HS-27A (cell line): Measurements from ENCODE around the gene SDCCAG8.
A peak's percentile ranks its signal among the peaks of the same experiment; 100 is the strongest.

Experiments used
- DNase-seq: peaks from one replicate; pipeline ENCODE4 v3.0.0-alpha.2; 2012; ENCODE audit warnings: low read depth, missing footprints

SDCCAG8 gene

DNA sequence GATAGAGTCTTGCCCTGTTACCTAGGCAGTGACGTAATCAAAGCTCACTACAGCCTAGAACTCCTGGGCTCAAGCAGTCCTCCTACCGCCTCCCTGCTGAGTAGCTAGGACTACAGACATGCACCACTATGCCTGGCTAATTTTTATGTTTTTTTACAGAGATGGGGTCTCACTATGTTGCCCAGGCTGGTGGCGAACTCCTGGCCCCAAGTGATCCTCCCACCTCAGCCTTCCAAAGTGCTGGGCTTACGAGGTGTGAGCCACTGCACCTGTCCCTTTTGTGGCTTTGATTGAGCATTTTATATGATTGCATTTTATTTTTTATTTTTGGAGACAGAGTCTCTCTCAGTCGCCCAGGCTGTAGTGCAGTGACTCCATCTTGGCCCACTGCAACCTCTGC, 25.8 kb downstream of the SDCCAG8 start:
- DNase-seq: no peak

DNA sequence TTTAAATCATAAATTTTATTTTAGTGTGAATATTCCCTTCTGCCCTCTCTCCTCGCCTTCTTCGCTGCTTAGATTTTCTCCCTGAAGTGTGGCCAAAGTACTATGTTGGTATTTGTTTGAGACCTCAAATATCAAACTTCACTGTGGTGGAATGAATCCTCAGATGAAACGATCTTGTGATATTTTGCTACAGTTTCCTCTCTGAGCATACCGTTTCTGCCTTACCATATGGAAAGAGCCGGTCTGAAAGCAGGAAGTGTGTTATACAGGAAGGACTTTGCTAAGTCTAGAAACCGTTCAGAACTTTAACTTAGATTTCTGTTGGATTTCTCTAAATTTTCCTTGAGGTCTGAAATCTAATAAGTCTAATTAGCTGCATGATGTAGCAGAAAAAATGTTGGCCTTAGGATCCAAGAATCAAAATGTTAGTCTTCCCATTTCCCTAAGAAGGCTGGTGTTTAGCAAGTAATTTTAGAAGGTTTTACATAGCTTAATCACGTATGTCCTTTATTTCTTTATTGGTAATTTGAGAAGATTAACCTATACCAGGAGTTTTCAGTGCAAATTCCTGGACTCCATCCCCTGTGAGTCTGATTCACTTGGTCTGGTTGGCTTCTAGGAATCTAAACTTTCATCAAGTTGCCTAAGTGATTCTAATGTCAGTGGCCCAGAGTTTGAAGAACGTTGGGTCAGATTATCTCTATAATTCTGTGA, 30.7 kb downstream of the SDCCAG8 start:
- no peak for DNase-seq

DNA sequence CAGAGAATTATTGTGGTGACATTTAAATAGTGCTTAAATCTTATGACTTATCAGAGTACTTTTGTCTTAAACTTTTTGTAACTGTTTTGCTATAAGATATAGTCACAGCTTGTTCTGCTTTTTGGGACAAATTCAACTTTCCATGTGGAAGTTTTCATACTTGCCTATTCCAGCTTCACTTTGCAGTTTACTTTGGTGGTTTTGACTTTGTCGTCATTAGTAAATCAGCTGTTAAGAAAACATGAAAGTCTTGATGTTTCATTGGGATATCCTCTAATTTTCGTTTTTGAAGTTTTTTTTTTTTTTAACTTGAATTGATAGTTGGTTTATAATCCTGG, 31.3 kb downstream of the SDCCAG8 start:
- no peak for DNase-seq

DNA sequence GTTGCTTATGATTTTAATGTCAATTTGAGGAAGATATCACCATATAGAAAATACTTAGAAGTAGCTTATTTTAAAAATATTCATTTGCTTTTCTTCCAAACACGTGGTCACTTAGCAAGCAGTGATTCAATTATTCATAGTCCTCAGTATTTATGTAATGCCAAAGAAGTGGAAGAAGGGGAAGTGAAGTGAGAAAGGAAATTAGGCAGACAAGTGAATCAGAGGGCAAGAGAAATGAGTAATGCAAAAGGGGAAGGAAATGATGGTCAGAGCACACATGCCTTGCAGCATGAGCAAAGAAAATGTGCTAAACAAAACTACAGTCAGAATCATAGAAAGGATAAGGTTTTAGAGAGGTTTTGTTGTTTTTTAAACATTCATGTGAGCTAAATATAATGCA, 31.8 kb downstream of the SDCCAG8 start:
- DNase-seq: no peak

DNA sequence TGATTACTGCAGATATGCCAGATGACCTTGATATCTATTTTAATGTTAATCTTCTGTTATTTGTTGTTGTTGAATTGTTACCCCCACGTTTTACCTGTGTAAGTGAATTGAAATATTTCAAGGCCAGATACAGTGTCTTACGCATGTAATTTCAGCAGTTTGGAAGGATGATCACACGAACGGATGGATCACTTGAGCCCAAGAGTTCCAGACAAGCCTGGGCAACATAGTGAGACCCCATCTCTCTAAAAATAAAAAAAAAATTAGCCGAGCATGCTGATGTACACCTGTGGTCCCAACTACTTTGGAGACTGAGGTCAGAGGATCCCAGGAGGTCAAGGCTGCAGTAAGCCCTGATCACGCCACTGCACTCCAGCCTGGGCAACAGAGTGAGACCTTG, 32.2 kb downstream of the SDCCAG8 start:
- DNase-seq: no peak

DNA sequence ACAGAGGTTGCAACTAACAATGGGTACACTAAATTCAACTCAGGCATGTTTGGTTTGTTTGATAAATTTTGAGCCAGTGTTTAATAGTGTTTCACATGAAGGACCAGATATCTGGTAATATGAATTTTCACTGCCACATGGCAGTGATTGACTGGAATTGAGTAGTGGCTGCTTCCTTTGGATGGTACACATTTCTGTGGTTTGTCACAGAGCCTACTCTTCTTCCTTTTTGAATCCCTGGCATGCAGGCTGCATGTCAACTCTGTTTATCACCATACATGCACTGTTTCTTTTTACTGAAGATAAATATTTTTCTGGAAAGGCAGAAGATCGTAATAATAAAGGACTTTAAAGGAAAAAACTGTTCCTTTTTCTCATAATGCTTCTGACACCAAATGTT, 35.5 kb downstream of the SDCCAG8 start:
- no peak for DNase-seq

DNA sequence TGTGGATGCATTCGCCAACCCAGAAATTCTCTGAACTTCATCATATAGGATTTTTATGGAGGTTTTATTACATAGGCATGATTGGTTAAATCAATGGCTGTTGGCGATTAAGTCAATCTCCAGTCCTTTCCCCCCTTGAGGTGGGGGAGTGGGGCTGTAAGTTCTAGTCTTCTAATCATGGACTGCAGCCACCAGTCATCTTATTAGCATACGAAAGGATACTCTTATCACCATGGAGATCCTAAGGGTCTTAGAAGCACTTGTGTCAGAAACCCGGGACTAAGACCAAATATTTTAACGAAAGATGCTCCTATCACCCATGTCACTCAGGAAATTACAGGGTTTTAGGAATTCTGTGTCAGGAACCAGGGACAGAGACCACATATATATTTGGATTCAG, 36.3 kb downstream of the SDCCAG8 start:
- no peak for DNase-seq

DNA sequence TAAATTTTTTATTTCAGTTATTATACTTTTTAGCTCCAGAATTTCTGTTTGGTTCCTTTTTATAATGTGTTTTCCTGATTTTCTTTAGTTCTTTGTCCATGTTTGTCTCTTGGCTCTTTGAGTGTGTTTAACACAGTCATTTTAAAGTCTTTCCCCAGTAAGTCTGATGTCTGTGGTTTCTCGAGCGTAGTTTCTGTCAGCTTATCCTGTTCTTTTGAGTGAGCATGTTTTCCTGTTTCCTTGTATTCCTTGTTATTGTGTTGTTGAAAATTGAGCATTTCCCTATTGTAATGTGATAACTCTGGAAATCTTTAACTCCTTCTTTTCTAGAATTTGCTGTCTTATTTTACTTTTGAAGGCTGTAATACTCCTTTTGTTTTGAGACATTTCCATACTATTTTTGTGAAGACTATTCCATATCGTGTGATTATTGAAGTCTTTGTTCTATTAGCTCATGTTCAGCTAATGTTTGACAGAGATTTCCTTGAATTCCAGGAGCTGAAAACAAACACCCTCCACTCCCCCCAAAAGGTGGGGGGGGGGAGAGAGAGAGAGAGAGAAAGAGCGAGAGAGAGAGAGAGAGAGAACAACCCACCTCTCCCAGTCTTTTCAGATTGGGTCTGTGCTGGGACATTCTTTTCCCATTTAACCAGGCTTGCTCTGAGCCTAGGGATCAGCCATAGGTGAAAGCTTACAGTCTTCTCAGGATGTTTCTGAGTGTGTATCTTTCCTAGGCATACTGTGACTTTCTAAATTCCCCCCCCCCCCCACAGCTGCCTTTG, 38.3 kb downstream of the SDCCAG8 start:
- no peak for DNase-seq

DNA sequence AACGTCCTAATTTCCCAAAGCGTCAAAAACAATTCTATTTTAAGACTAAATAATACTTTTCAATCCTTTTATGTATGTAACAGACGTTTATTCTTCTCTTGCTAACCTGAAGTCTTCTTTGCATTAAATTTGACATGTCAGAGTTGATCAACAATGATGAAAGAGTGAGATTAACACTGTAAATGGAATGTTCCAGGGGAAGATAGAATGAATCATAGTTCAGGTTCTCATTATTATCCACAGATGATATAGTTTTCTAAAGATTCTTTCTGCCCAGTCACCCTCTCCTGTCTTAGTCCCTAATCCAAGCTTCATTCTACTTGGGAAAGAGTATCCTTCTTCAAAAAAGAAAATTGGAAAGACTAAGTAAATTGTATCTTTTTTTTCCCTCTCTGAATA, 38.9 kb downstream of the SDCCAG8 start:
- no peak for DNase-seq

DNA sequence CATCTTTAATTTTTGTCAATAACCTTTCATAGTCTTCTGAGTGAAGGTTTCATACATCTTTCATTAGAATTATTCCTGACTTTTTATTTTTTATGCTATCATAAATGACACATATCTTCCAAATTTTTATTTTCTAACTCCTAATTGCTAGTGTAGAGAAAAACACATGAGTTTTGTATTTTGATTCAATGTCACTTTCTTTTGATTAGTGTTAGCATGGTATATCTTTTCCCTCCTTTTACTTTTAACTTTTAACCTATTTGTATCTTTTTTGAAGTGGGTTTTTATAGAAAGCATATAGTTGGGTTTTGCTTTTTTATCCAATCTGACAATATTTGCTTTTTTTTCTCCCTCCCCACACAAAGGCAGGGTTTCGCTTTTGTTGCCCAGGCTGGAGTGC, 43.2 kb downstream of the SDCCAG8 start:
- DNase-seq: no peak

DNA sequence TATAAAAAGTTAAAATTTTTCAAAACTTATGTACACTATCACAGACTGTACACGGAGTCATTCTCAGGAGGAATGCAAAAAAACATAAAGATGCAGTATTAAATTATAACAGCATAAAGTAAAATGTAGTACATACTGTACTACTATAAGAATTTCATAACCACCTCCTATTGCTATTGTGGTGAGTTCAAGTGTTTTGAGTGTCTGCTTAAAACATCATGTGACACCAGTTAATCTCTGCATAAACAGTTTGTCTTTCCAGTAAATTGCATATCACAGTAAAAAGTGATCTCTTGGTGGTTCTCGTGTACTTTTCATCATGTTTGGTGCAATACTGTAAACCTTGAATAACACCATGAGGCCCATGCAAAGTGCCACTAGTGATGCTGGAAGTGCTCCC, 45.2 kb downstream of the SDCCAG8 start:
- DNase-seq: no peak

DNA sequence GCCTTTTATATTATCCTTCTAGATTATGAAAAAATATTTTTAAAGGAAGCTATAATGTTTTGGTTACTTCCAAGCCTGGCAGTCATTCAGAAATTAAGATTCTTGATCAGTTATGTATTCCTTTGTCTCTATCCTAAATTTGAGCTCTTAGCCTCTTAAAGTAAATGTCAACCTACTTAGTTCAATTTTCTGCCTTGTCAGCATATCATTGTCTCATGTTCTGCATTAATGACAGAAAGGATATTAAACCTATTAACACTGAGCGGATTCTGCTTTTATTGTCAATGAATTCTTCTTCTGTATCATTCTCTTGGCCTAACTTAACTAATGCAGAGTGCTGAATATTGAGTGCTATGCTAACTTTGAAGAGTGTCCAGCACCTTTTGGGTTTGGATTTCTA, 56.0 kb downstream of the SDCCAG8 start:
- DNase-seq: no peak

DNA sequence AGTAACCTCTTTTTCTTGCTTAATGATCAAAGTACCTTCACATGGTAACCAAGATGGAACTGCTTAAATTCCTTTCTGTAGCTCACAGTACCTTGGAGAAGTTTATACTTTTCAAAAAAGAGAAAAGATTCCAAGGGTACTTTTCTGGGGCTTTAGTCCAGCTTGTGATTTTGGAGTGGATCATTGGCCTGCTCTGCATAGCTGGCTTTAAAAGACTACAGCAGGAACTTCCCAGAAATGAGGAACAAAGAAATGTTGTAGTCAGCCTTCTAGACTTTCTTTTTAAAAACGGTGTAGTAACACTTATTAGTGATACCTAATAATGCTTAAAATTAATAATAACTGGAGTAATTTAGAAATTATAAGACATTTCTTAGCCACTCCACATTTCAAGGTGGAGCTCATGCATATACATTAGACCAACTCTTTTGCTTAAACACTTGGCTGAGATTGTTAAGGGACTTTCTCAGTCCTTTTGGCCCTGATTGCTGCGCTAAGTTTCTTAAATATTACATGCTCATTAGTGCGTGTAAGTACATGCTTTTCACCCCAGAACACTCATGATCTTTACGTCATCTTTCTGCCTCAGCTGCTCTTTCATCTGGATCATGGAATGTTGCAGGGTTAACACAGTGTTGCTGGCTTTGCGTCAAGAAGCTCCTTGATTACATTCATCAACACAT, 57.3 kb downstream of the SDCCAG8 start:
- DNase-seq: no peak

DNA sequence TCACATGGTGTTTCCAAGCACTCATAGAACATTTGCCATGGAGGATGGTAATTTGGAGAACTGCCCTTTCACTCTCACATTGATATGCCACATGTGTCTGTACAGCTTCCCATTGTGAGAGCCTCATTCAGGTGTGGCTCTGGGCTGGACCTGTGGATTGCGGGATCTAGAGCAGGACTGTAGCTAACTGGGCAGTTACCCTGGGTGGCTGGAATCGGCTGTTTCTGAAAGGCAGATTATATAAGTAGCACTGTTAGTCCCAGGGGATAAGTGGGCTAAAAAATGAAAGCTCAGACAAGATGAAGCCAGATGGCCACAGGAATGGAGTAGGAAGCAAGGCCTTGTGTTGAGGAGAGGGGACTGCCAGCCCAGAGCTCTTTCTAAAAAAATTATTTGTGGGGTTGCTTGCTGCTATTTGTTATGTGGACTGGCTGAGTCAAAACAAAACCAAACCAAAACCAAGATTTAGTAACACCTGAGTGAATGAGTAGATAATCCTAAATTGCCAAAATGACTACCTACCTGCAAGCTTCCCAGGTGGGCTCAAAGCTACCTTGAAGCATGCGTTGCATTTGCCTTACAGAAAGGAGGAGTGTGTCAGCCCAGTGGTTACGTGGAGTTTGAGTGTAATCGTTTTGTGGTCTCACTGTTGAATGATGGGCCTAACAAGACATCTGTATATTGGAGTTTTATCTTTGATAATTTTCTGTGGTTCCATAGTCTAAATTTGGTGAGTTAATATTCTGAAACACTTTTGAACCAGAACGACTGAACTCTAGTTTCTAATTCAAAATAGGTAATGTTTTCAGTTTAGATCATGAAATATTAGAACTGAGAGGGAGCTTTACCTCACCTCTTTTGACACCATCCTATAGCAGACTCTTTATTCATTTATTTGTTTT, 58.0 kb downstream of the SDCCAG8 start:
- no peak for DNase-seq

DNA sequence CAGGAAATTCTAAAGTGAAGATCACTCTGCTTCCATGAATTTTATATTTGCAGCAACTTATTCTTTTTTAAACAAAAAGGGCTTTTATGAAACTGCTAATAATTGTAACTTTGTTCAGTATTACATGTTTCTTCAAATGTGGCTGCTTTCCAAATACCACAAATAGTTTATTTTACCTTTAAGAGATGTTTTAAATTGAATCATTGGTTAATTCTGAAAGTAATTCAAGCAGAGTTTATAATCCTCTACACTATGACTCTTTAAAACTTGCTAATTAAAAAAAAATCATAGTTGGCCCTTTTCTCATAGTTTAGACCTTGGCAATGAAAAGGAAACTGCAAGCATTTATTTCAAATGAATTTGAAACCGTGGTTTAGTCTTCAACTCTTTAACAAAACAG, 59.6 kb downstream of the SDCCAG8 start:
- no peak for DNase-seq

DNA sequence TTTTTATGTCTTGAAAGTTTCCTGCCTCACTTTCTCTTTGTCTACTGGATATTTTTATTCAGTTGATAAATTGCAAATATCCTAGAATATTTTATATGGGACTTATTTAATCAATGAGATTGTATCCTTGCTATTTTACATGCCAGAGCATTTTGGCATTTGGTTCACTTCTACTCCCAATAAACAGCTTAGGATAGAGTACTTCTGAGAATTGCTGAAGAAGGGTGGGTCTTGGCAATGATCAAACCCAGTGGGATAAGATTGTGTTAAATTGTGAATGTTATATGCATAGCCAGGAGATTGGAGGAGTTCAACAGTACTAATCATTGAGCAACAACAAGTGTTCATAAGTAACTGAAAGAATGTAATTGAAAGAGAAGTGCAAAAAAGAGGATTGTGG, 60.1 kb downstream of the SDCCAG8 start:
- no peak for DNase-seq

DNA sequence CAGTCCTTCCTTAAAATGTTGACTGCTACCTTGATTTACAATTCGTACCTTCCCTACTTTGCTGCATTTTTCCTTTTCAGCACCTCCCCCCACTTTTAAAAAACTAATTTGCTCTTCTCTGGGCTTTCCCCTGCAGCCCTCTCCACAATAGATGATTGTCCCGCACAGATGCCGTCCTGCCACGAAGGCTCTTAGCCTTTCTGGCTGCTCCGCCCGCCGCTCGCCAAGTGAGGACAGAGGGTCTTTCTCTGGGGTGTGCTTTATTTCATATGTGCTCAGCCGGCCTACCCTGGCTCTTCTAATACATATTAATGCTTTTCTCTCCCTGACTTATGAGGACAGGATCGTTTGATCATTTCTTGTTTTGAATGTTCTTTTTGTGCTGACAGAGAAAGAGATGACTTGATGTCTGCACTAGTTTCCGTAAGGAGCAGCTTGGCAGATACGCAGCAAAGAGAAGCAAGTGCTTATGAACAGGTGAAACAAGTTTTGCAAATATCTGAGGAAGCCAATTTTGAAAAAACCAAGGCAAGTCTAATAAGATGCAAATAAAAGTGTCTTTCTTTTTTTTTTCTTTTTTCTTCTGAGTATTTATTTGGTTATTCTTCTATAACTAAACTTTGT, 60.6 kb downstream of the SDCCAG8 start:
- DNase-seq: no peak

DNA sequence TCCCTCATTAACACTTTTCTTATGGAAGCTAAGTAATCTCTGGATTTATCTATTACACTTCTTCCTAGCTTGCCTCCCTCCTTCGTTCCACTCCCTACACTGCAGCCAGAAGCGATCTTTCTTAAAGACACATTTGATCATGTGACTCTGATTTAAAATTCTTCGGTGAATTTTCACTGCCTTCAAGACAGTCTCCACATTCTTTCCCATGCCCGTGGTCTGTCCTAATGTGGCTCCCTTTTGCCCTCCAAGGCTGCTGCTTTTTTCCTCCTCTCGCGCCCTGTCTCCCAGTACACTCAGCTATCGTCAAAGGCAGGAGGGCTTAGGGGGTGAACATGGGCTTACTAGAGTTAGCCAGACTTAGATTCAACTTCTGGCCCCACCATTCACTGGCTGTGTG, 64.4 kb downstream of the SDCCAG8 start:
- DNase-seq: no peak

DNA sequence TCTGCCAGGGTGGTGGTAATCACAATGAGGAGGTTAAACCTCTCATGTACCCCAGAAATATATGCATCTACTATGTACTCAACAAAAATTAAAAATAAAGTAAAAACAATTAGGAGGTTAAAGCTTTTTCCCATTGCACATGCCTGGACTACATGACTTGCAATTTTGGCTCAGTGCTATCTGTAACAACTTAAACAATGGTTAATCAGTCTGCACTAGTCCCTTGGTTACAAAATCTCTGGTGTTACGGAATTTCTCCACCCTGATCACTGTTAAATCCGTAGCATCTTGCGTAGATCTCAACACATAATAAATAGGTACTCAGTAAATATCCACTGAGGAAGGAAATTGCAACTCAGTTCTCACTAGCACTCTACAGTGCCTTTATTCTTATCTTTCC, 66.5 kb downstream of the SDCCAG8 start:
- no peak for DNase-seq

DNA sequence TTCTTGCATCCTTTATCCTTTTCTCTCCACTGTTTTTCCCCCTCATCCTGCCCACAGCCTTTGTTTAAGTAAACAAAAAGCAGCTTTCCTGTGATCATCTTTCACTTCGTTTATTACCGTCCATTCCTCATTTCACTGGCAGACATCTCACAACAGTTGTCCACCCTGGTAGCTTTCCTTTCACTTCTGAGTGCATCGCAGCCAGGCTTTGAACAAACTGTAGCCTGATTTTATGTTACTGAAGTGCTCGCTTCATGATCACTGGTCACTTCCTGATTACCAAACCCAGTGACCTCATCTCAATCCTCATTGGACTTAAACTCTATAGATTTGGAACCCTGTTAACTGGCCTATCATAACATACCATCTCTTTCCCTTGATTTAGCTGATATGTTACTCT, 67.7 kb downstream of the SDCCAG8 start:
- DNase-seq: no peak

DNA sequence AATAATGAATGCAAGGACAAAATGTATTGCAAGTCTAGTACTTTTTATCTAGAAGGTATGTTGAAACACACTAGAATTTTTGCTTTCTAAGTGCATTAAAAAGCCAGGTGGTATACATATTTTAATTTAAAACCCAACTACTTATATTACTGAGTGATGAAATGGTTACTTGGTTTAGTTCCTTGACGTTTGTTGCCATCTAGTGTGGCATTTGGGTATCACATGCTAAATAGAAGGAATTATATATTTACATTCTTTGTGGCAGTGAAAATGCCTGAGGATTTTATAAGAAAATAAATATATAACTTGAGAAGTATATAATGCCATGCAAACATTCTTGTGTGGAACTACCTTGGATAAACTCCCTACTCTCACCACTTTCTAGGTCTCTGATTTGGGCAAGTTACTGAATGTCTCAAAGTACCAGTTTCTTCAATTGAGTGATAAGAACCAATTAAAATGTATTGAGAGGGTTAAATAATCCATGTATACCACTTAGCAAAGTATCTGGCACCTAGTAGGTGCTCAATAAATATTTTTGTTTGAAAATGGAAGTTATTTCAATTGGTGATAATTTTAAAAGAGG, 69.6 kb downstream of the SDCCAG8 start:
- DNase-seq: peak; percentile 39

DNA sequence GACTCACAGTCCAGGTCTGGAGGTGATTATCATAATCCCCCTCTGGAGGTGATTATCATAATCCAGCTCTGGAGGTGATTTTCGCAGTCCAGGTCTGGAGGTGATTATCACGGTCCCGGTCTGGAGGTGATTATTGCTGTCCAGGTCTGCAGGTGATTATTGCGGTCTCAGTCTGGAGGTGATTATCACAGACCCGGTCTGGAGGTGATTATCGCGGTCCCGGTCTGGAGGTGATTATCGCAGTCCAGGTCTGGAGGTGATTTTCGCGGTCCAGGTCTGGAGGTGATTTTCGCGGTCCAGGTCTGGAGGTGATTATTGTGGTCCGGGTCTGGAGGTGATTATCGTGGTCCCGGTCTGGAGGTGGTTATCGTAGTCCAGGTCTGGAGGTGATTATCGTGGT, 76.6 kb downstream of the SDCCAG8 start:
- no peak for DNase-seq
